H1 (cell line): ENCODE measurements around the gene SYT6. TPM values are rescaled to one million over a fixed set of nuclear protein-coding genes. Genes with fewer than 3 reads are reported as not detected.

Experiments used
- ASH2L ChIP-seq: fragments of 200-600, 300-600 bp; sonication (generic); IDR thresholded peaks from one replicate; pipeline ENCODE4 v1.7.1; 2017; ENCODE audit warnings: low read length
- BCL11A ChIP-seq, 2 experiments: IDR thresholded peaks; one replicate each; pipeline ENCODE4 v1.6.1; 2011; ENCODE audit warnings: low read depth in 2 of 2, low read length in 2 of 2, mild to moderate bottlenecking in 2 of 2
- KDM4A ChIP-seq: IDR thresholded peaks from one replicate; pipeline ENCODE4 v1.7.1; 2012; ENCODE audit warnings: low read depth, mild to moderate bottlenecking, moderate library complexity, low read length, inconsistent platforms; ENCODE audit not compliant: severe bottlenecking
- KDM5A ChIP-seq: fragments of 200-600 bp; IDR thresholded peaks from 2 replicates; pipeline ENCODE4 v1.7.1; 2012; ENCODE audit warnings: mild to moderate bottlenecking, low read length, inconsistent platforms, mixed read lengths
- PHF8 ChIP-seq: fragments of 200-600 bp; sonication (generic); conservative IDR thresholded peaks from 2 replicates; pipeline ENCODE4 v1.7.1; 2012; ENCODE audit warnings: low read depth, mild to moderate bottlenecking, inconsistent platforms, low read length, moderate library complexity
- POU5F1 ChIP-seq: IDR thresholded peaks from 2 replicates; pipeline ENCODE4 v1.6.1; 2011; ENCODE audit warnings: low read depth, mild to moderate bottlenecking, low read length, moderate library complexity
- SIRT6 ChIP-seq: IDR thresholded peaks from one replicate; pipeline ENCODE4 v1.7.1; 2012; ENCODE audit warnings: low read length, inconsistent platforms
- SP1 ChIP-seq: IDR thresholded peaks from 2 replicates; pipeline ENCODE4 v1.6.1; 2011; ENCODE audit warnings: low read depth, low read length
- ZNF274 ChIP-seq: IDR thresholded peaks from 2 replicates; pipeline ENCODE4 v1.7.0; 2012; ENCODE audit warnings: low read length, borderline replicate concordance; ENCODE audit errors: extremely low read depth
- polyA plus RNA-seq, 7 experiments: library from polyadenylated mRNA; depleted of rRNA in 3 of 7; stranded (reverse) in 5 of 7; unstranded in 2 of 7; fragments of >200 nt in 5 of 7; fragments of 200-250 nt in 2 of 7; gene quantifications; 1 replicate in 5 of 7; 2 replicates in 1 of 7; 4 replicates in 1 of 7; pipeline versions ENCODE4 v1.2.1 to v1.2.3, GENCODE V29; 2011 to 2013; ENCODE audit warnings: missing spikeins in 2 of 7, mixed read lengths in 2 of 7
- total RNA-seq: library from RNA; stranded (reverse); fragmentation: NEBNext Ultra II Directional; extraction: Animal tissue kit (Norgen Biotek cat#: 25700); gene quantifications from 2 replicates; pipeline ENCODE4 v1.2.1, GENCODE V29; 2021
- TF ChIP-seq, protein P1 (sequence below): IDR thresholded peaks from 2 replicates; pipeline ENCODE4 v1.6.1; 2011; ENCODE audit warnings: low read depth, mild to moderate bottlenecking, low read length; ENCODE audit not compliant: insufficient read depth

The SYT6 gene
- total and polyA plus RNA-seq, 2 of the 8 experiments (the other 6 are each of a cell fraction or from before 2014, with no cell fraction given): 33.7 to 83.5 TPM

- TF ChIP-seq SIRT6 (no peak), PHF8 (no peak), KDM4A (no peak), BCL11A (IDR thresholded peaks at IDR 0.05; ENCODE audit: low read depth in 2 of 2, low read length in 2 of 2) (no peak), KDM5A (no peak), ASH2L (no peak), POU5F1 (no peak), ZNF274 (no peak), SP1 (no peak)
- TF ChIP-seq, protein P1, sequence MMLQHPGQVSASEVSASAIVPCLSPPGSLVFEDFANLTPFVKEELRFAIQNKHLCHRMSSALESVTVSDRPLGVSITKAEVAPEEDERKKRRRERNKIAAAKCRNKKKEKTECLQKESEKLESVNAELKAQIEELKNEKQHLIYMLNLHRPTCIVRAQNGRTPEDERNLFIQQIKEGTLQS: no peak
These were observed 72.9 kb downstream of the SYT6 start (continued) for GRCh38 chr1:114080511-114081436.
